ENCODE results near the gene ZNF683.
"Not testable (repeated sequence)": the region's sequence is repeated elsewhere in the genome, so short reads cannot be mapped to it uniquely, and the experiment has no call there.

ZNF683 gene

GRCh38 chr1:26335774-26336476, 36.6 kb downstream of the ZNF683 start:
- no peak for FAIRE-seq

DNA sequence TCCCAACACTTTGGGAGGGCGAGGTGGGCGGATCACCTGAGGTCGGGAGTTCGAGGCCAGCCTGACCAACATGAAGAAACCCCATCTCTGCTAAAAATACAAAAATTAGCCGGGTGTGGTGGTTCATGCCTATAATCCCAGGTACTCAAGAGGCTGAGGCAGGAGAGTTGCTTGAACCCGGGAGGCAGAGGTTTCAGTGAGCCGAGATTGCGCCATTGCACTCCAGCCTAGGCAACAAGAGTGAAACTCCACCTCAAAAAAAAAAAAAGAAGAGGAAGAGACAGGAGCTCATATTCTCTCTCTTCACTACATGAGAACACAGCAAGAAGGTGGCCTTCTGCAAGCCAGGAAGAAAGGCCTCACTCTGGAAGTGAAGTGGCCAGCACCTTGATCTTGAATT, 39.2 kb downstream of the ZNF683 start:
- not testable (repeated sequence) for FAIRE-seq

- no peak for FAIRE-seq
Observed at GRCh38 chr1:26330276-26330675, 42.3 kb downstream of the ZNF683 start.

GRCh38 chr1:26329380-26329779, 43.2 kb downstream of the ZNF683 start:
- FAIRE-seq, result not testable (repeated sequence)

GRCh38 chr1:26328597-26328996, 44.0 kb downstream of the ZNF683 start:
- no peak for FAIRE-seq

- FAIRE-seq, result no peak
Observed at GRCh38 chr1:26327956-26328362, 44.6 kb downstream of the ZNF683 start.

- no peak for FAIRE-seq
Observed at GRCh38 chr1:26324550-26324949, 48.0 kb downstream of the ZNF683 start.

GRCh38 chr1:26323382-26323781, 49.2 kb downstream of the ZNF683 start:
- no peak for FAIRE-seq

GRCh38 chr1:26322042-26322331, 50.6 kb downstream of the ZNF683 start:
- no peak for FAIRE-seq

DNA sequence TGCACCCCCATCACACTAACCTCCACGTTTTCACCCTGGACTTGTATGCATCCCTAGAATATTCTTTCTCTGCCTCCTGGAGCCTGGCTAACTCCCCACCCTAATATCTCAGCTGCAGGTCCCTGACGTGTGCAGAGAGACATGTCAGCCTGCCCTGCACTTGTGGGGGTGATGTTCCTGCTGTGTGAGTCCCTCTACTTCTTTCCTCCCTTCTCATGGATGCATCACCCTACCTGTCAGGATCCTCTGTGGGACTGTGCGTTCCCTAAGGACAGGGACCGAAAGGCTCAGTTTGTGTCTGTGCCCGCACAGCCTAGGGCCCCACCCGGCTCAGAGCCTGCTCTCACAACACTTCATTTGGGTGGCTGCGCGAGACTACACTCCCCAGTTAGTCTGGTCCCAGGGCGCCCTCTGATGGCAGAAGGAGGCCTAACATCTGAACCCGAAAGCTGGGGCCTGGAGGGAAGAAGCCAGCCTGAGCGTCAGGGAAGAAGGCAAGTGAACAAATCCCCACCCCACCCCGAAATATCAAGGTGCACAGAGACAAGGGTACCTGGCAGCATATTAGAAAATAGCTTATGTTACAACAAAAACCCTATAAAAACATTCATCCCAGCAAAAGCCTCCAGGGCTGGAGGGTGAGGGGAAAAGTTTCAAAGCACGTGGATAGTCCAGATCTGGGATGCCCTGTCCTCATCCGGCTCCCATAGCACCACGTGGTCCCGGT, 51.1 kb downstream of the ZNF683 start:
- FAIRE-seq, result peak; percentile 12

DNA sequence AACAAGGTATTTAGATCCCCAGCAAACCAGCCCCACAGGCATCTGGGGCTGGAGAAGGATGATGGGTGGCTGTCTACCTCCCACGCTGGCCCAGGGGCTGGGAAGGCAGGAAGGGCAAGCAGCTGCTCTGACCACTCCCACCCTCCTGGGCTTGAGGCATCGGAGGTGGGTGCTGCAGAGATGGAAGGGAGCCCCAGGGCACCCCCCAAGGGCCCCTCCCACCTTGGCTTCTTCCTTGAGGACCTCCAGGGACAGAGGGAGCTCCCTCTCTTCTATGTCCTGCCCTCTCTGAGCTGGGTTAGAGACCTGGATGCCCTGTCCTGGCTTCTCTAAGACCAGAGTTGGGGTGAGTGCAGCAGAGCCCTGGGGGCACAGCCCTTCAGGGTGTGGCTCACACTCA, 51.7 kb downstream of the ZNF683 start:
- FAIRE-seq, result no peak

DNA sequence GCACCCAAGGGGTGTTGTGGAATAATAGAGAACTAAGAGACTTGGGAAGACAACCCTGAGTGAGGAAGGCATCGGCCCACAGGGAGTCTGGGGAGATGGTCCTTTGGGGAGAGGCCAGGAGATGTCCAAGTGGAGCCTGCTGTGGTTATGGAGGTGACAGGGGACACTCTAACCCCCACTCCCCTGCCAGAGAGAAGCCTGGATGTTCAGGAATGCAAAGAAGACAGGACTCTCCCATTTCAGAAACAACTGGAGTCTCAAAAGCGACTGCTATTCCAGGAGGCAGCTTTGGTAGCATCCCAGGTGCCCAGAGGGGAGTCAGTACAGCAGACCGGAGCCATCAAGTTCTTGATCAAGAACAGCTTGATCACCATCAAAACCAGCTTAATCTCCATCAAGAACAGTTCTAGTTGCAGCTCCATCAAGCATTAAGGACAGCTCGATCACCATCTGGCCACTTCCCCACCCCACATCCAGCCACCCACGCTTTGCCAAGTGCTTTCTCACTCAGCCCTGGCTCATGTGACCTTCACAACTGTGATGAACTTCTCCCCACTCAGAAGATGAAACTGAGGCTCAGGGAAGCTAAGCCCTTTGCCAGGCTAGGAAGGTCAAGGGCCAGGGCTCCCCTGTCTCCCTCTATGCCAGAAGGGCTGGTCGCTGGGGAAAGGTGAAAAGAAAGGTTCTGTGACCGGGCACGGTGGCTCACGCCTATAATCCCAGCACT, 54.0 kb downstream of the ZNF683 start:
- no peak for FAIRE-seq

DNA sequence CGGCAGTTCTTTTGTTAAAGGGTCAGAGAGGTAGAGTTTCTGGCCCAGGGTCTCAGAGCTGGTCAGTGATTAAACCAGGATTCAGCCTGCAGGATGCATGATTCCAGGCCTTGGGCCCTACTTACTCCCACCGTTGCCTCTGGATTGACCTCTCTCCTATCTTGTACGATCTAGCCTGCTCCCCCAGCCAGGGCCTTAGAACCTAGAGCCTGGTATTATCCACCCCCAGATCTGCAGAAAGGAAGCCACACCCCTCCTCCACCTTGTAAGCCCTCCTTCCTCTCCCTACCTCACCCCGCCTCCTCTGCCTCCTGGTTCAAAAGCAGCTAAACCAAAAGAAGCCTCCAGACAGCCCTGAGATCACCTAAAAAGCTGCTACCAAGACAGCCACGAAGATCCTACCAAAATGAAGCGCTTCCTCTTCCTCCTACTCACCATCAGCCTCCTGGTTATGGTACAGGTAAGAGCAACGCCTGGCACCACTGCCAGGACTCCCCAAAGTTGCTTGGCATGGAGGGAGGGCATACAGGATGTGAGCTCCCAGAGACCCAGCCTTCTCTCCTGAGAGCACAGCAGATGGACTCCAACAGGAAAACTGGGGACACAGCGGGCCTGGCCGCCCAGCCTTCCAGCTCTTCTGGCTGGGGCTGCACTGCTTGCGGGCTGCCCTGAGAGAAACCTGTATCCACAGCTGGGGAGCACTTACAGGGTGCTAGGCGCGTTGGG, 54.8 kb downstream of the ZNF683 start, which contains the start of gene CD52:
TSS of gene CD52 (plus strand) at position 347 of the 726 bp plus-strand sequence. CDS start at position 407, 60 bp downstream.
- FAIRE-seq, result no peak

DNA sequence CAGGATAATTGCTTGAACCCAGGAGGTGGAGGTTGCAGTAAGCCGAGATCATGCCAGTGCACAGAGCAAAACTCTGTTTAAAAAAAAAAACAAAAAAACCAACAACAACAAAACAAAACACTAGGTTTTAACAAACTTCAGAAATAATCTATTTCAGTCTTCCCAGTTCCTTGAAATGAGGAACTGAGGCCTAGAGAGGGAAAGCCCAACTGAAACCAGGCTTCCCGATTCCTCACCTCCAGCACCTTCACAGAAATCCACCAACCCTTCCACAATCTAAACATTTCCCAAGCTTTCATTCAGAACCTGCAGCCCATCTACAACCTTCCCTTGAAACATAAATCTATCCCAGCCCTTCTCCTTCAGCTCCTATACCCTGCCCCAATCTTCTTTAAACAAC, 55.4 kb downstream of the ZNF683 start:
- FAIRE-seq, result no peak

GRCh38 chr1:26315874-26316850, 56.4 kb downstream of the ZNF683 start:
- FAIRE-seq, result no peak

DNA sequence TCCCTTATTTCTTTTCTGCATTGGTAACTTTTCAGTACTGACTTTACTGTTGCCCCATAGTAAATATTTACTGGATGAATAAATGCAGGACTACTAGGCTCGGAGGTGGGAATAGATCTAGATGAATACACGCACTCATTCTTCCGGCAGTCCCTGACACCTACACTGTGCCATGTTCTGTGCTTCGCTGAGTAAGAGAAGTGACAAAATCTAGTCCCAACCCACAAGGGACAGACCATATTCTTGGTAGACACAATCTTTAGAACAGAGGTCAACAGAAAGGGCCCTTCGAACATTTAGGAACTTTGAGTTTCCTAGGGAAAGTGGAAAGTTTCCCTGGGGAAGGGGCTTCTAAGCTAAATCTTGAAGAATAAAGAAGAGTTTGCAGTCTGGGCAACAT, 58.0 kb downstream of the ZNF683 start:
- no peak for FAIRE-seq

All from endometrium (tissue), 2 donors.